Endothelial cell of umbilical vein (primary cell): ENCODE measurements around the gene TRIM17.

Source experiments
- EZH2 ChIP-seq: IDR thresholded peaks from 2 replicates; pipeline ENCODE4 v1.6.1; 2012; ENCODE audit warnings: borderline replicate concordance, low read depth, mild to moderate bottlenecking, moderate library complexity, low read length, inconsistent platforms; ENCODE audit not compliant: severe bottlenecking
- FOS ChIP-seq: IDR thresholded peaks from 2 replicates; pipeline ENCODE4 v1.6.1; 2011; ENCODE audit warnings: mild to moderate bottlenecking, low read length, moderate library complexity, borderline replicate concordance; ENCODE audit not compliant: insufficient read depth
- MAX ChIP-seq: IDR thresholded peaks from 2 replicates; pipeline ENCODE4 v1.6.1; 2011; ENCODE audit not compliant: insufficient read depth, insufficient read length
- MYC ChIP-seq: IDR thresholded peaks from one replicate; pipeline ENCODE4 v1.6.1; 2011; ENCODE audit warnings: mild to moderate bottlenecking, low read depth, low read length
- POLR2A ChIP-seq: IDR thresholded peaks from 2 replicates; pipeline ENCODE4 v1.6.1; 2012; ENCODE audit warnings: low read depth, mild to moderate bottlenecking, control low read depth, low read length
- POLR2AphosphoS5 ChIP-seq: IDR thresholded peaks from 2 replicates; pipeline ENCODE4 v1.6.1; 2012; ENCODE audit warnings: low read depth, mild to moderate bottlenecking, control low read depth, low read length, moderate library complexity; ENCODE audit not compliant: insufficient read depth
- TF ChIP-seq, protein P1 (sequence below), 2 donors: IDR thresholded peaks; 1 replicate in 1 of 2; 2 replicates in 1 of 2; pipeline ENCODE4 v1.5.1; 2011; ENCODE audit warnings: low read length in 2 of 2, mild to moderate bottlenecking in 2 of 2, moderate library complexity in 2 of 2, control low read depth in 1 of 2, inconsistent platforms in 1 of 2, low read depth in 1 of 2; ENCODE audit not compliant: insufficient read depth in 1 of 2; ENCODE audit errors: extremely low read depth in 1 of 2

DNA sequence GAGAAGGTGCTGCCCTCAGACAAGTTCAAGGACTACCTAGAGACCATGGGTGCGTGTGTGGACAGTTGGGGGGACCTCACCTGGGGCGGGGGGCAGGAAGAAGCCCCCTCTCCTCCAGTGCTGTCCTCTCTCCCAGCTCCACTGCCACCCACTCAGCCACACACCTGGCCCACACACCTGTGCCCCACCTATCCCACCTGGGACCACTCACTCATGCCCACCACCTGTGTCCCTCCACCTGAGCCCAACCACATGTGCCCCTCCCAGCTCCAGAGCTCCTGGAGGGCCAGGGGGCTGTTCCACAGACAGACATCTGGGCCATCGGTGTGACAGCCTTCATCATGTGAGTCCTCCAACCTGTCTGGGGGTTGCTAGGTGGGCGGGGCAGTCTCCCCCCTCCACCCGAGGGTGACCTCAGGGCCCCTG lies 39.0 kb downstream of the TRIM17 start:
- TF ChIP-seq POLR2A (no peak), MAX (no peak), POLR2AphosphoS5 (no peak), EZH2 (no peak), FOS (no peak), MYC (no peak)
- TF ChIP-seq, protein P1, sequence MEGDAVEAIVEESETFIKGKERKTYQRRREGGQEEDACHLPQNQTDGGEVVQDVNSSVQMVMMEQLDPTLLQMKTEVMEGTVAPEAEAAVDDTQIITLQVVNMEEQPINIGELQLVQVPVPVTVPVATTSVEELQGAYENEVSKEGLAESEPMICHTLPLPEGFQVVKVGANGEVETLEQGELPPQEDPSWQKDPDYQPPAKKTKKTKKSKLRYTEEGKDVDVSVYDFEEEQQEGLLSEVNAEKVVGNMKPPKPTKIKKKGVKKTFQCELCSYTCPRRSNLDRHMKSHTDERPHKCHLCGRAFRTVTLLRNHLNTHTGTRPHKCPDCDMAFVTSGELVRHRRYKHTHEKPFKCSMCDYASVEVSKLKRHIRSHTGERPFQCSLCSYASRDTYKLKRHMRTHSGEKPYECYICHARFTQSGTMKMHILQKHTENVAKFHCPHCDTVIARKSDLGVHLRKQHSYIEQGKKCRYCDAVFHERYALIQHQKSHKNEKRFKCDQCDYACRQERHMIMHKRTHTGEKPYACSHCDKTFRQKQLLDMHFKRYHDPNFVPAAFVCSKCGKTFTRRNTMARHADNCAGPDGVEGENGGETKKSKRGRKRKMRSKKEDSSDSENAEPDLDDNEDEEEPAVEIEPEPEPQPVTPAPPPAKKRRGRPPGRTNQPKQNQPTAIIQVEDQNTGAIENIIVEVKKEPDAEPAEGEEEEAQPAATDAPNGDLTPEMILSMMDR (IDR thresholded peaks at IDR 0.05; ENCODE audit: extremely low read depth in 1 of 2, insufficient read depth in 1 of 2, low read depth in 1 of 2, low read length in 2 of 2): no peak
